GM18909 (cell line): Measurements from ENCODE around the gene EGLN2.
"Not testable (repeated sequence)": the region's sequence is repeated elsewhere in the genome, so short reads cannot be mapped to it uniquely, and the experiment has no call there.

Experiments used
- ATAC-seq: cut with Tn5 transposase; IDR thresholded peaks from one replicate; pipeline ENCODE4 v1.9.1; 2021; ENCODE audit warnings: mild to moderate bottlenecking; ENCODE audit not compliant: unreplicated experiment, poor library complexity

Gene EGLN2

DNA sequence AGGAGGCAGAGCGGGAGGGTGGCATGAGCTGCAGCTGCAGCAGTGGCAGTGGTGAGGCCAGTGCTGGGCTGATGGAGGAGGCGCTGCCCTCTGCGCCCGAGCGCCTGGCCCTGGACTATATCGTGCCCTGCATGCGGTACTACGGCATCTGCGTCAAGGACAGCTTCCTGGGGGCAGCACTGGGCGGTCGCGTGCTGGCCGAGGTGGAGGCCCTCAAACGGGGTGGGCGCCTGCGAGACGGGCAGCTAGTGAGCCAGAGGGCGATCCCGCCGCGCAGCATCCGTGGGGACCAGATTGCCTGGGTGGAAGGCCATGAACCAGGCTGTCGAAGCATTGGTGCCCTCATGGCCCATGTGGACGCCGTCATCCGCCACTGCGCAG, 2.0 kb downstream of the EGLN2 start:
- no peak for ATAC-seq

DNA sequence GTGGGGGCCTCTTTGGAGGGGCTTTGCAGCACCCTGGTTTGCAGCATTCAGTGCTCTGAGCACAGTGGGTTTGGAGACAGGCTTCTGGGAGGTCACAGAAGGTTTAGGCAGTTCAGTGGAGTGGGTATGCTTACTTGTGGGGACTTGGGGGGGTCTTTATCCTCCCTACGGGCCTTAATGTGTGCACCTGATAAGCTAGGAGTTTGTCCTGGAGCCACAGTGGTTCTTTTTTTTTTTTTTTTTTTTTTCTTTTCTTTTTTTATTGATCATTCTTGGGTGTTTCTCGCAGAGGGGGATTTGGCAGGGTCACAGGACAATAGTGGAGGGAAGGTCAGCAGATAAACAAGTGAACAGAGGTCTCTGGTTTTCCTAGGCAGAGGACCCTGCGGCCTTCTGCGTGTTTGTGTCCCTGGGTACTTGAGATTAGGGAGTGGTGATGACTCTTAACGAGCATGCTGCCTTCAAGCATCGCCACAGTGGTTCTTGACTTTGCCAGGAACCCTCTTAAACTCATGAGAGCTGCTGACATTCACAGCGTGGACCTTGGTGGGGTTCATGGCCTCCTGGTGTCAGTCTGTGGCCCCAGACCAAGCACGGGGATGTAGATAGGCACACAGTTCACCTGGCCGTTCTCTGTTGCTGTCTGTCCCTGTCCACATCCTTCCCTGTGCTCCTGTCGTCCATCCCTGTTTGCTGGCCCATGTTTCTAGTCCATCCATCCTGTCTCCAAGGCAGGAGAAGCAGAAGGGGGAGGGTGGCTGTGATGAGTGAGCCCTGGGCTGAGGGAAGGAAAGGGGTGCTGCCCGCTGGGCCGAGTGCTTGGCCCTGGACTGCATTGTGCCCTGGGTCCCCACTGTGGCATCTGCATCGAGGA, 2.7 kb downstream of the EGLN2 start:
- no peak for ATAC-seq

DNA sequence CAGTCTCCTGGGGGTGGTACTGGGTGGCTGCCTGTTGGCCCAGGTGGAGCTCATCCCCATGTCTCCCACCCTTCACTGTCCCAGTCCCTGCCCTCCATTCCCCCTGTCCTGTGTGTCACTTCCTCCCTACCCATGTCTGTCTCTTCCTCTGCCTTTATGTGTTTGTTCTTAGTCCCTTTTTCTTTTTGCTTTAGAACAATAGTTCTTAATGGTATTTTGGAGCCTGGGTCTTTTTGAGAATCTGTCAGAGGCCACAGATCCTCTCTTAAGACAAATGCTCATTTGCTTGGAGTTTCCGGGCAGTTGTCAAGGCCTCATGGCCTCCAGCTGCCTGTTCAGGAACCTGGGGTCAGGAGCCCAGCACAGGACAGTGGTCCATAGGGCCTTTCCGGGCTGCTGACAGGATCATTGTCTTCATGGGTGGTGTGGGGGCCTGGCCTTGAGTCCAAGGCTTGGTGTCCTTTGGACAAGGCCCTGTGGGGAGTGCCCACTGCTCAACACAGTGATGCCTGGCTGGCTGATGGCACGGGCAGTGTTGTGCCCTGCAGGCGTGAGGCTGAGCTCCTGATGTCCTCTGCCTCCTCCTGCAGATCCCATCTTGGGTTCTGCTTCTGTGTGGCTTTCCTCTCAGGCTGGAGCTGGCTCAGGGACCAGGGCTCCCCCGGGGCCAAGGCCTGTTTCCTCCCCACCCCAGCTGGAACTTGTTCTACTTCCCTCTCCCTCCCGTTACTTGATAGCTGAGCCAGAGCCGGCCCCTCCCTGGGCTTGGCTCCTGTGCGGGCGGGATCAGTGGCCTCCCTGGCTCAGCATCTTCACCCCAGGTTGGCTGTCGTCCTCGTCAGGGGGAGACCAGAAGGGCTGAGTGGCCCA, 3.5 kb downstream of the EGLN2 start:
- ATAC-seq, result no peak

DNA sequence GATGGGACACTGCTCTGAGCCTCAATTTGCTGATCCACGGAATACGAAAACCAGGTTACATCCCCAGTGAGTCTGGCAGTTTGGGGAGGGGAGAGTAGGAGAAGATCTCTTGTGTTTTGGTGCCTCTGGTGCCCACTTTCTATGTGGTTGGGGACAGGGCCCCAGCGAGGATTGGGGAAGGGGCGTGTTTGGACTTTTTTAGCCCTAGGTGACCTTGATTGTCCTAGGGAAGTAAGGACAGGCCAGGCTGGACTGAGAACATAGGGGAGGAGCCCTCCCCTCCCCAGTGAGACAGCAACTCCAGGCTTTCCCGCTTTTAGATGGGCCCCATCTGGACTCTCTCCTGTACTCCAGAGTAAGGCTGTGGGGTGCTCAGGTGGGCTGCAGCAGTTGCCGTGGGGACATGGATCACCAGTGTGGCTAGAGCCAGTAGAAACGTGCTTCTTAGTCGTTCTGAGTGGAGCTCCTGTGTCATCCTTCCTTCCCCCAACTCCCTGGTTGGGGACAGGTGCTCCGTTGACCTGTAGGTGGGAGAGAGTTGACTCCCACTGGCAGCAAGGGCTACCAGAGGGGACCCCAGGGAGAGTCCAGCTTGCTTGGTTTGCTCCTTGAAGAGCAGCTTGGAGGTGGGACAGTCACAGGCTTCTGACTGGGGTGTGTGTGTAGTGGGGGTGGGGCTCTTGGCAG, 4.3 kb downstream of the EGLN2 start:
- no peak for ATAC-seq

DNA sequence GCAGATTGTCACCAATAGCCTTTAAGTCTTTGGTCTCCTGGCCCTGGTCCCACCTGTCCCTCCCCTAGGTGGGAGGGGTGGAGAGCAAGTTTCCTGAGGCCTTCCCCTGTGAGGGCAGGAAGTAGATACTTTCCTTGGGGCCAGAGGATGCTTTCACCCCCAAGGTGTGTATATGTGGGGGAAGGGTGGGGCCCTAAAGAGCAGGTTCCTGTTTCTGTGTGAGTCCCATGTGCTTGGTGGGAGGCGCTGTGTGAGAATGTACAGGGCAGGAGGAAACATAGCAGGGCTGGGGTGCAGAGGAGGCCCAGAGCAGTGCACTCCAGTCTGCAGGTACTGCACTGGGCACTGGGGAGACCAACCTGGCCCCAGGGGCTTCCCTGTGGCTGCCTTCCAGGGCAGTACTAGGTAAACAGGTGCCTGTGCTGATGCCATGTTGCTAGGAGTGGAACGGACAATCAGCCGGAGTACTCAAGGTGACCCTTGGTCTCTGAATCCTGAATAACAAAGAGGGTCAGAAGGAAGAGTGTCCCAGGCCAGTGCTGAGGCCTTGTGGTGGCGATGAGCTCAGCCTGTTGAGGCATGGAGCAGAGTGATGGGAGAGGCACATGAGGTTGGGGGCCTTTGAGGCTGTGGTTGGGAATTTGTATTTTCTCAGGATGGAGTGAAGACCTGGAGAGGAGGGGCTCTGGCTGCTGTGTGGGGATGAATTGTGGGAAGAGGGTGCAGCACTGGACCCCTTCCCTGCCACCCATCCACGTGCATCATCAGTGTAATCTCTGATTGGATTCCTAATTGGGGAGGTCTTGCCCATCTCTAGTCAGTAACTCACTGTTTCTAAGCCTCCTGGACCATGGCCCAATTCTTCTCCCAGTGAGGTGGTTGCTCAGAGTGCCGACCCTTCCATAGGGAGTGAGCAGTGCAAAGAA, 5.1 kb downstream of the EGLN2 start:
- no peak for ATAC-seq

DNA sequence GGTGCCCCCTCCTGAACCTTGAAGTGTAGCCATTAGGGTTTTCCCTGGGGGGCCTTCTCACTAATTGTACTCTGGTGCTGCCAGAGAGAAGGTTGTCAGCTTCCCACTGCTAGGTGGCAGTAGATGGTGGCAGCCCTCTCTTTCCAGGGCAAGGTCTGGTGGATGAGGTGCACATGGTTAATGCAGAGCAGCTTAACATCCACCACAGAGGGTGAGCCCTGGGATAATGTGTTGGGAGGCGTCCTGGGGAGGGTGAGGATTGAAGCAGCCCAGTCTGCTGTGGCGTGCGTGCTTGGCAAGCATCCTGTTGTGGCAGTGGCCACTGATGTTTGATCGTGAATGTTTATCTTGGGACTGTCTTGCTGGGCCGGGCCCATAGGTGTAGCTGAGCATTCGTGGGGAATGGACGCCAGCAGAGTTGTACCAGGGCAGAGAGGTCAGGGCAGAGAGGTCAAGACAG, 5.8 kb downstream of the EGLN2 start:
- ATAC-seq, result no peak

DNA sequence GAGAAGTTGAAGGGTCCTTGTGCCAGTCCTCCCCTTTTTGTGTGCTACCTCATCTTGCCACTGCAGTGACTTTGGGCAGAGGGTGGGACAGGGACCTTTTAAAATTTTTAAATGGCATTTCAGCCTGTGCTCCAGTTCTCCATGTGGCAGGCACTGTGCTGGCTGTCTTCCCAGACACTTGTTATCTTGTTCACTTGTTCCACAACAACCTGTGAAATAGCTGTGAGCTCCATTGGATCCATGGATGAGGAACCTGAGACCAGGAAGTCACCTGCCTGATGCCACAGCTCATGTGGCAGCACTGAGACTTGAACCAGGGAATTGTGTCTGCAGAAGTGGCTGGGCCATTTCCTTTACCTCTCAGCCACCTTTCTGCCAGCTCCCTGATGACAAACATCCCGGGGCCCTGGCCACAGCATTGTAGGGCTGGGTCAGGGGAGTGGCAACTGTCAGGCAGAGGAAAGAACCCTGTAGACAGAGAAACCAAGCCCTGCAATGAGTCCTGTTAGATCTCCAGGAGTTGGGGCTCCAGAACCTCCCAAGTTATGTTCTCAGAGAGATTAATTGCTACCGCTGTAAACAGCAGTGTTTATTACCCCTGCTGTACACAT, 6.4 kb downstream of the EGLN2 start:
- no peak for ATAC-seq

DNA sequence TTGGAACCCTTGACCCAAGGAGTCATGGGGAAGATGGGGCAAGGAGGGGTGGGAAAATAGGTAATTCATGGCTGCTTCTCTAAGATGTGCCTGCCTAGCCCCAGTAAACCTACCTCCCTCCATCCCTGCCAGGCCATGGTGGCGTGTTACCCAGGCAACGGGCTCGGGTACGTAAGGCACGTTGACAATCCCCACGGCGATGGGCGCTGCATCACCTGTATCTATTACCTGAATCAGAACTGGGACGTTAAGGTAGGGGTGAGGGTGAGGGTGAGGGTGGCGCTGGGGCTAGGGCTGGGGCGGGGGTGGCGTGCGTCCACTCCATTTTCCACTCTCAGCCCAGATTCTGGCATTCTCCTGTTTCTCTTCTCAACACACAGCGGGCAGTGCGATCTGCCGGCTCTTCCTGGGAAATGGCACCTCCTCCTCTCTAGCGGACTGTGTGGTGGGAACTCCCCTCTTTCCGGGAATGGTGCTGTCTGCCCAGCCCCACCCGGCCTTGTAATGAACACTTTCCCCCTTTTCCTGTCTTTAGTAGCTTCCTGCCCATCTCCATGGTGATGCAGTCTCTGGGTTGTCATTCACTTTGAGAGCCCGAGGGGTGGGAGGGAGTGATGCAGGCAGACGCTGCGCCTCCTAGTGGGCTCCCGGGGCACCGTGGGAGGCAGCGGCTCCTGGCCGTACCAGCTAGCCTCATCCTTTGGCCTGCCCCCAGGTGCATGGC, 7.6 kb downstream of the EGLN2 start:
- ATAC-seq, result no peak

DNA sequence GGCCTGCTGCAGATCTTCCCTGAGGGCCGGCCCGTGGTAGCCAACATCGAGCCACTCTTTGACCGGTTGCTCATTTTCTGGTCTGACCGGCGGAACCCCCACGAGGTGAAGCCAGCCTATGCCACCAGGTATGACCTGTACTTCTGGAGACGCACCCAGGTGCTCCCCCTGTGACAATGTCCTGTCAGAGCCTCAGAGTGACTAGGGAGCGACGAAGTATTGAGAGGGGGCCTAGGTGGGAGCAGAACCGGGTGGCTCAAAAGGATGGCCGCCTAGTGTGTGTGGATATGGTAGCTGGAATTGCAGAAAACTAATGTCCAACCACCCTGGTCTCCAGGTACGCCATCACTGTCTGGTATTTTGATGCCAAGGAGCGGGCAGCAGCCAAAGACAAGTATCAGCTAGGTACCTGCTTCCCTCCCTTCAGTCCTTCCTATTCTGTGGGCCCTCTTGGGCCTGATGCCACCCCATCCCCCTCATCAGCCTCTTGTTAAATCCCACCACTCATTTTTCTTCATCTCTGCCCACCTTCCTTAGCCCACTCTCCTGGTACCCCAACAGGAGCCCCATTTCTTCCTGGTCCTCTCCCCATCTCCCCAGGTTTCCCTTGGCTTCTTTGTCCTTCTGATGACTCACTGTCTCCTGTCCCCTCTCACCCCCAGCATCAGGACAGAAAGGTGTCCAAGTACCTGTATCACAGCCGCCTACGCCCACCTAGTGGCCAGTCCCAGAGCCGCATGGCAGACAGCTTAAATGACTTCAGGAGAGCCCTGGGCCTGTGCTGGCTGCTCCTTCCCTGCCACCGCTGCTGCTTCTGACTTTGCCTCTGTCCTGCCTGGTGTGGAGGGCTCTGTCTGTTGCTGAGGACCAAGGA, 8.4 kb downstream of the EGLN2 start:
- no peak for ATAC-seq

DNA sequence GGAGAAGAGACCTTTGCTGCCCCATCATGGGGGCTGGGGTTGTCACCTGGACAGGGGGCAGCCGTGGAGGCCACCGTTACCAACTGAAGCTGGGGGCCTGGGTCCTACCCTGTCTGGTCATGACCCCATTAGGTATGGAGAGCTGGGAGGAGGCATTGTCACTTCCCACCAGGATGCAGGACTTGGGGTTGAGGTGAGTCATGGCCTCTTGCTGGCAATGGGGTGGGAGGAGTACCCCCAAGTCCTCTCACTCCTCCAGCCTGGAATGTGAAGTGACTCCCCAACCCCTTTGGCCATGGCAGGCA, 9.0 kb downstream of the EGLN2 start:
- no peak for ATAC-seq

DNA sequence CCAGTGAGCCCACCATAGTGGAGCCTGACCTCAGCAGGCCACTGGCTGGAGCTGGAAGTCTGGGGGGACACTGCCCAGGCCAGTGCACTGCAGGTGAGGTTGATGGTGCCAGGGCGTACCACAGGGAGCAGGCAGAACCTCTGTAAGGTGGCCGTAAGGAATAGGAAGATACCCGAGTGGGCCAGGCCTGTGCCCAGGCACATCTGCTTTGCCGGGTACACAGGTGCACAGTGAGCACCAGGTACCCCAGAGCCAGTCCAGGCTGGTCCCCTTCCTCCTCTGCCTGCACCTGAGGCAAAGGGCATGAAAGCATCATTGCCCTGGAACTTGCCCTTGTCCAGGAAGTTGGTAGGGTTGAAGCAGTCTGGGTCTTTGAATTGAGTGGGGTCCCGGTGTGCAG, 9.5 kb downstream of the EGLN2 start:
- ATAC-seq, result no peak

DNA sequence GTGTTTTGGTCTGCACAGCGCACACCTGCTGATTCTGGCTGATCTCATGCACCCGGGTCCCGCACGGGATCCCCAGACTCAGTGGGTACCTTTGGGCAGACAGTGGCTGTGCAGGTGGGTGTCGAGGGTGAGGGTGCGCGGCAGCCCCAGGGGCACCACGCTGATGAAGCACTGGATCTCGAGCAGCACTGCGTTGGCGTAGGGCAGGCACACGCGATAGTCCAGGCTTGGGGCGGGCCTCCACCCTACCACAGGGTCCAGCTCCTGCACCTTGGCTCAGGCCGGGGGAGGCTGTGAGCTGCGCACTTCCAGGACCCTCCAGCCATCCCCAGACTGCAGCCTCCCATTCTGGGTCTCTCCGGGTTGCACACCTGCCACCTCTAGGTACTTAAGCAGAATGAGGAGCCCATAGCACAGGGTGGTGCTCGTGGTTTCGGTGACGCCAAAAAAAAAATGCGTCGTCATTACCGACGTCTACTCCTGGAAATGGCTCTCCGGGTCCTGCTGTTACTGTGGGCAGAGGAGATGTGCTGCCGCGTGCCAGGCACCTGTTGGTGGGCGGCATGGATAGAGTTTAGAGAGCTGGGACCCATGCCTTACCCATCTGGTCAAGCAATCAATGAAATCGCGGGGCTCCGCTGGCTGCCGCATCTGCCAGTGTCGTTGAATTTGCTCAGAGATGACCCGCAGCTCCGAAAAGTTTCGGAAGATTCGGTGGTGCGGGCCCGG, 10.5 kb downstream of the EGLN2 start:
- ATAC-seq, result no peak

DNA sequence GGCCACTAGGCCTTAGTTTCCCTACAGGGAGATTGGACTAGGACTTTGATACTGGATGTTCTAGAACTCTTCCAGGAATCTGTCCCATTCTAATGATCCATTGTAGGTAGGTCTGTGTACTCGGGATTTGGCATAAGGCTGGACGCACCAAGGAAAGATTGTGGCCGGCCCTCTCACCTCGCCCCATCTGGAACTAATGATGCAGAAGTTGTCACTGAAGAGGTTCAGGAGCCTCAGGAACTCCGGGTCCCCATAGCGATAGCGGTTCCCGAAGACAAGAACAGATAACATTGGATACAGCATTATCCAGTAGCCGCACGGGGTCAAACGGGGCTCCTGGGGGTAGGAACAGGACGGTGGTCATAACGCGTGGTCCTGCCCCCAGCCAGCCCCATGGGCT, 11.2 kb downstream of the EGLN2 start:
- ATAC-seq, result no peak

DNA sequence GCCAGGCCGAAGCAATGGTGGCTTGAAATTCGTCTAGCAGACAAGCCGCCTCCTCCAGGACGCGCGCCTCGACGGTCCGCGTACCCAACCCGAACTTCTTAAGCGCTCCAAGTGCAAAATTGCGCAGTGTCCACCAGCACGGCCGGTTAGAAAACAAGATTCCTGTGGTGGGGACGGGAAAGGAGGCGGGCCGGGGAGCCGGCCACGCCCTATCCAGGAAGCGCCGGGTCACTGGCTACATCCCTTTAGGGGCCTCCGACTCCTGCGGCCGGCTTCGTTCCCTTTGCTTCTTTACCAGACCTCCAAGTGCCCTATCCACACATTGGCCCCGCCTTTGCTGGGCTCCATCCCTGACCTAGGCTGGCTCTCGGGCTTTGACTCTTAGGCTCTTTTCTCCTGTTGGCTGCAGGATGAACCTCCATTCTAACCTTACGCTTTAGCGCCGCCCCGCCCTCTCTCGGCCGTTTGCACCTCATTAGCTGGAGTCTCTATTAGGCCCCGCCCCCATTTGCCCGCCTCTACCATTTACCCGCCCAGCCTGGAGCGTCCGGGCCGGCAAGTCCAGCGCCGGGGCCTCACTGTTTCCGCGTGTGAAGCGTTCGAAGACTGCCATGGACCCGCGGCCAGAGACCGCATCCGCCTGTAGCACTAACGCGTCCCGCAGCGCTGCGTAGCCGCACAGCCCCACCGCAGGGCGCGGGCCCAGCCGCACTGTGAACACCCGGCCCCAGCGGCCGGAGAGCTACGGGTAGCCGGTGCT, 11.8 kb downstream of the EGLN2 start:
- peak; percentile 70 for ATAC-seq

DNA sequence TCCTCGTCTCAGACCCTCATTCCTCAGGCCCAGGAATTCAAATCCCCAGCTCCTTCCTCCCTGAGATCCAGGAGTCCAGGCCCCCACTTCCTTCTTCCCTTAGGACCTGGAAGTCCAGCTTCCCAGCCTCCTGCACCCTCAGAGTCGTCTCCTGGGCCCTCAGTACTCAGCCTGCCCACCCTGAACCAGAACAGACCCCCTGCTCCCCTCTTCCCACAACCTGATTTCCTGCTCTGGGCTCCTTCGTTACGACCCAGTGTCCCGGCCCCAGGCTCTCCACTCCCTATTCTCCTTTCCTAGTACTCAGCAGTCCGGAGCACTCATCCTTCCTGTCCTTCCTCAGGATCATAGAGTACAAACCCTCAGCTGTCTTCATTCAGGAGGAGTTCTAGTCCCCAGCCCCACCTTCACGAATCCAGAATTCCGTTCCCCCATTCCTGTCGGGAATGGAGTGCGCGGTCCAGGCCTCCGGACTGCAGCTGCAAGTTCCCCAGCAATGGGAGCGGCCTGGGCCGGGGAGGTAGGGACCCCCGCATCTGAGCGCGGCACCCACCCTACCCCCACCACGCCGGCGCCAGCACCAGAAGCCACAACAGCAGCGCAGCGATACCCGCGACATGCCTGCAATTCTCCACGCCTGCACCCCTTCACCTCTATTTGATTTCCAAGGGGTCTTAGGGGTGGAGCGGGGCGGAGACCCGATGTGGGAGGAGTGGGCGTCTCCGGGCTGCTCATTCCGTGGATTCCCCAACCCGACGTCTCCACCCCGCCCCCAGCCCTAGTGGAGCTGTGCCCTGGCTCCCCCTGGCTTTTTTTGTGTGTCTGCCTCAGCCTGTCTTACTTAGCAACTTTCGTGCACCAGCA, 12.7 kb downstream of the EGLN2 start:
- no peak for ATAC-seq

DNA sequence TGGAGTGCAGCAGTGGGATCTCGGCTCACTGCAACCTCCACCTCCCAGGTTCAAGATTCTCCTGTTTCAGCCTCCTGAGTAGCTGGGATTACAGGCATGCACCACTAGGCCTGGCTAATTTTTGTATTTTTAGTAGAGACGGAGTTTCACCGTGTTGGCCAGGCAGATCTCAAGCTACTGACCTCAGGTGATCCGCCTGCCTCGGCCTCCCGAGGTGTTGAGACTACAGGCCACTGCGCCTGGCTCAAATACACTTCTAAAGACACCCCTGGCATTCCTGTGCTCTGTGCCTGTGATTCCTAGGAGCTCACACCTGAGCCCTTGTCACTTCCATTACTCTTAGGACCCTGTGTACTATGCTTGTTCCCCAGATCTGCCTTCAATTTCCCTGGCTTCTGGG, 13.6 kb downstream of the EGLN2 start:
- not testable (repeated sequence) for ATAC-seq
